Epithelial cell of proximal tubule (primary cell): Measurements from ENCODE around the gene TMCO1. TPM values are rescaled to one million over a fixed set of nuclear protein-coding genes. Genes with fewer than 3 reads are reported as not detected.
A peak's percentile ranks its signal among the peaks of the same experiment; 100 is the strongest.

Experiments used
- DNase-seq: peaks from one replicate; pipeline ENCODE4 v3.0.0-alpha.2; 2011; ENCODE audit warnings: low read depth
- H3K4me3 ChIP-seq: 2 replicates; pipeline ENCODE4 v1.5.1; 2011; ENCODE audit warnings: low read depth, mild to moderate bottlenecking, low read length
- total RNA-seq: library from RNA; depleted of rRNA; stranded (reverse); fragments of >200 nt; gene quantifications from 2 replicates; pipeline ENCODE4 v1.2.3, GENCODE V29; 2015
- TF ChIP-seq, protein P1 (sequence below): conservative IDR thresholded peaks from 2 replicates; pipeline ENCODE4 v1.5.1; 2012; ENCODE audit warnings: low read depth, mild to moderate bottlenecking, low read length

The TMCO1 gene
- total RNA-seq, 1 donor from 2014 or later = 84.9 TPM

DNA sequence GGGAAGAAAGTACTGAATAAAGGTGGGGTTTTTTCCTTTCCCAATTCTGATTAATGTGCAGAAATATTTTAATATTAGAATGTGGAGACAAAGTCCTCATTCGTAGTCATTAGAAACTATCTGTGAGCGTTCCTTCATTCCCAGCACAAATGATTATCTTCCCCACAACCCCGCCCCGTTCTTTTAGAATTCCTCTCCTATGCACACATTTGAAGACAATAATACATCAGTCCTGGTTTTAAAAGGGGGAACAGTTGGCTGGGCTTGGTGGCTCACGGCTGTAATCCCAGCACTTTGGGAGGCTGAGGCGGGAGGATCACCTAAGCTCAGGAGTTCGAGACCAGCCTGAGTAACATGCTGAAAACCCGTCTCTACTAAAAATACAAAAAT is 71.2 kb downstream of the TMCO1 start:
- TF ChIP-seq, protein P1, sequence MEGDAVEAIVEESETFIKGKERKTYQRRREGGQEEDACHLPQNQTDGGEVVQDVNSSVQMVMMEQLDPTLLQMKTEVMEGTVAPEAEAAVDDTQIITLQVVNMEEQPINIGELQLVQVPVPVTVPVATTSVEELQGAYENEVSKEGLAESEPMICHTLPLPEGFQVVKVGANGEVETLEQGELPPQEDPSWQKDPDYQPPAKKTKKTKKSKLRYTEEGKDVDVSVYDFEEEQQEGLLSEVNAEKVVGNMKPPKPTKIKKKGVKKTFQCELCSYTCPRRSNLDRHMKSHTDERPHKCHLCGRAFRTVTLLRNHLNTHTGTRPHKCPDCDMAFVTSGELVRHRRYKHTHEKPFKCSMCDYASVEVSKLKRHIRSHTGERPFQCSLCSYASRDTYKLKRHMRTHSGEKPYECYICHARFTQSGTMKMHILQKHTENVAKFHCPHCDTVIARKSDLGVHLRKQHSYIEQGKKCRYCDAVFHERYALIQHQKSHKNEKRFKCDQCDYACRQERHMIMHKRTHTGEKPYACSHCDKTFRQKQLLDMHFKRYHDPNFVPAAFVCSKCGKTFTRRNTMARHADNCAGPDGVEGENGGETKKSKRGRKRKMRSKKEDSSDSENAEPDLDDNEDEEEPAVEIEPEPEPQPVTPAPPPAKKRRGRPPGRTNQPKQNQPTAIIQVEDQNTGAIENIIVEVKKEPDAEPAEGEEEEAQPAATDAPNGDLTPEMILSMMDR = no peak
- H3K4me3 ChIP-seq = peak overlapping the region; percentile 91
- no peak for DNase-seq

DNA sequence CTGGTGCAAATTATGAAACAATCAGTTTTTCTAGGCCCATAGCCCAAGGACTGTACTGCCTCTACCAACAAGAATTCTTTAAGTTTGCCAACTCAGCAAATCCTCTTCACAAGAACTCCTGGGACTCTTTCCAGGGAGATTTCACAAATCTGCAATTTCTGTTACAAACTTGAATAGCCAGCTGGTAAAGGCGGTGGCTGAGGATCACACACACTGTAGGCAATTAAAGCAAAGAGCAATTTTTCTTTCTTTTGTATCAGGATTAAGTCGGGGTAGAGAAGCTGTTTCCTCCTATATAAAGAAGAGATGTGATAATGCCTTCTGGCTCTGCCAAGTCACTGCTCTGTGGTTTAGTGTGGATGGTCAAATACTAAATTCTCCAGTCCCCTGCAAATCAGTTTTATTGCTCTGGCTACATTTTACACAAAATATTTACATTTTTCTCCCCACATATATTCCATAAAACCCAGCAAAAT is 72.0 kb downstream of the TMCO1 start:
- H3K4me3 ChIP-seq = peak overlapping the region; percentile 91
- TF ChIP-seq, protein P1 = no peak
- DNase-seq = no peak

DNA sequence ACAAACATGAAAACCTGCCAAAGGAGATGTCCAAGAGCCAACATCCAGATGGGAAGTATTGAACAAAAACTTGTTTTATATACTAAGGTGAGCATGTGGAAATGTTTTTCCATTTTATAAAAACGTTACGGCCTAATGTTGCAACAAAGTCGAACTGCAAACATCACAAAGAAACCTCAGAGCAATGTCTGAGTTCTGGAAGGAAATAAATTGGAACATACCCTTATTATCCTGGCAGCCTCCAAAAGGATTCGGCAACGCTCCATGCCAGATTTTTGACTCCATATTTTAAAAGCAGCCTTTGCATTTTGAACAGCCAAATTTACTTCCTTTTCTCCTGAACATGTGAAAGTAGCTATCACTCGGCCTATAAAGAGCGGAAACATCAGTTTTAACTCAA is 73.6 kb downstream of the TMCO1 start:
- TF ChIP-seq, protein P1 = no peak
- no peak for DNase-seq
- H3K4me3 ChIP-seq = no peak overlapping the region

DNA sequence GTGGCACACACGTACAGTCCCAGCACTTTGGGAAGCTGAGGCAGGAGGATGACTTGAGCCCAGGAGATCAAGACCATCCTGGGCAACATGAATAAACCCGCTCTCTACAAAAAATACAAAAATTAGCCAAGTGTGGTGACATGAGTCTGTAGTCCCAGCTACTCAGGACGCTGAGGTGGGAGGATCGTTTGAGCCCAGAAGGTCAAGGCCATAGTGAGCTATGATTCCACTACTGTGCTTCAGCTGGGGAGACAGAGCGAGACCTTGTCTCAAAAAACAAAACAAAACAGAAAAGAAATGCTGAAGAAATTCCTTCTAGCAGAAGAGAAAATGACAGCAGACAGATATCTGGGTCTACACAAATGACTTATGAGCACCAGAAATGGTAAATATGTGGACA is 80.6 kb downstream of the TMCO1 start:
- DNase-seq = no peak
- TF ChIP-seq, protein P1 = no peak

DNA sequence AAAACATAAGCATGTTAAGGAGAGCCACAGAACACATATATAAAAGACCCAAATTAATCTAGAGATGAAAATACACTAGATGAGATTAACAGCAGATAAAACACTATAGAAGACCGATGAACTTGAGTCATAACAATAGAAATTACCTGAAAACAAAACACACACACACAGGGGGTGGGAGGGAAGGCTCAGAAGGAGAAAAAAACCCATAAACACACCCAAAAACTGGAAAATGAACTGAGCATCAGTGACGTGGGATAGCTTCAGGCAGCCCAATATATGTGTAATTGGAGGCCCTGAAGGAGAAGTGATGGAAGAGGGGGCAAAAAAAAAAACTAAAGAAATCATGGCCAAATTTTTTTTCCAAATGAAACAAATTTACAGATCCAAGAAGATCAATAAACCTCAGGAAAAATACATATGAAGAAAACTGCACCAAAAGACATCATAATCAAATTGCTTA is 81.7 kb downstream of the TMCO1 start:
- no peak overlapping the region for H3K4me3 ChIP-seq
- DNase-seq = no peak
- TF ChIP-seq, protein P1 = no peak

More for the DNA sequence above, 80.6 kb downstream of the TMCO1 start:
- no peak overlapping the region for H3K4me3 ChIP-seq

DNA sequence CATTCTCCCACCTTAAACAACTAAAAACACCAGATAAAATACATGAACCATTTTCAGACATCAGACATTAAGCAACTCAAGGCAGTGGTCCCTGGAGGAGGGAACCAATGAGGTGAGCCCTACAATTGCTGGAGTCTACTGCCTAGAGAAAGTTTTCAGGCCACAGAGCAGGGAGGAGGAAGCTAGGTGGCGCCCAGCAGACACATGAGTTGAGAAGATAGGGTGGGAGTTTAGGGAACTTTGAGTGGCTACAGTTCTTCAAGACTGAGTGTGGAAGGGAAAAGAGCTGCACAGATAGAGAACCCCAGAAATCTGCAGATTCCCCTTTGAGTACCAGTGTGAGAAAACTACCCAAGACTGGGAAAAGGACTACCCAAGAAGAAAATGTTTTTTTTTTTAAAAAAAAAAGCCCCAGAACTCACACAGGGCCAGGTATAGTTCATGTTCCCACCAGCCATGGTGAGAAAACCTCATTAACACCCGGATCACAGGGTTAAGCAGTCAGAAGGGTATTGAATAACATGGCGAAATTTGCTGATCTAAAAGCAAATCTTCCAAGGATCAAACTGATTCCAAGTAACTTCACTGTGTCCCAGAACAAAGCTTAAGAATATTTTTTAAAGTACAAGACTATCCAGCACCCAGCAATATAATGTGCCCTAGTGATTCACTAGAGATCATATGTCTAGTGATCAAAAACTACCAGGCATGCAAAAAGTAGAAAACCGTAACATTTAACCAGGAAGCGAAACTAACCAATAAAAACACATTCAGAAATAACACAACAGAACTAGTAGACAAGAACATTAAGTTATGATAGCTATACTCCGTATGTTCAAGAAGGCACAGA is 82.3 kb downstream of the TMCO1 start:
- no peak for DNase-seq
- TF ChIP-seq, protein P1 = peak; percentile 50
- H3K4me3 ChIP-seq = no peak overlapping the region
